GM23338 (cell line): Measurements from ENCODE around the gene FHOD1.

Experiments used
- CREB1 ChIP-seq: fragments of 250-450 bp; sonication (Bioruptor Pico); IDR thresholded peaks from 2 replicates; pipeline ENCODE4 v1.5.0; 2020; ENCODE audit warnings: low read depth, mild to moderate bottlenecking, moderate library complexity
- EZH2 ChIP-seq: fragments of 200-600 bp; sonication (generic); IDR thresholded peaks from one replicate; pipeline ENCODE4 v1.8.0; 2017; ENCODE audit warnings: antibody characterized with exemption, mild to moderate bottlenecking, low read depth; ENCODE audit not compliant: unreplicated experiment
- EZH2phosphoT487 ChIP-seq: fragments of 200-600 bp; sonication (generic); IDR thresholded peaks from one replicate; pipeline ENCODE4 v1.8.1; 2018; ENCODE audit warnings: antibody characterized with exemption; ENCODE audit not compliant: unreplicated experiment
- POLR2AphosphoS5 ChIP-seq: IDR thresholded peaks from 2 replicates; pipeline ENCODE4 v1.6.1; 2016; ENCODE audit warnings: antibody characterized with exemption, low read depth
- ZNF331 ChIP-seq: fragments of 250-450 bp; sonication (Bioruptor Pico); IDR thresholded peaks from 2 replicates; pipeline ENCODE4 v1.5.0; 2020; ENCODE audit warnings: low read depth, mild to moderate bottlenecking, moderate library complexity
- TF ChIP-seq, protein P1 (sequence below), 2 experiments: fragments of 200-600 bp in 1 of 2; sonication (generic) in 1 of 2; conservative IDR thresholded peaks; 2 replicates each; pipeline versions ENCODE4 v1.5.1 to v1.6.1; 2016 to 2017; ENCODE audit warnings: antibody characterized with exemption in 2 of 2, low read depth in 2 of 2, mild to moderate bottlenecking in 2 of 2, moderate library complexity in 1 of 2
- TF ChIP-seq, protein P2 (sequence below): IDR thresholded peaks from one replicate; pipeline ENCODE4 v1.6.1; 2018; ENCODE audit warnings: antibody characterized with exemption; ENCODE audit not compliant: unreplicated experiment
- TF ChIP-seq, protein P3 (sequence below): fragments of 250-450 bp; sonication (Bioruptor Pico); IDR thresholded peaks from 2 replicates; pipeline ENCODE4 v1.5.0; 2020; ENCODE audit warnings: mild to moderate bottlenecking, moderate library complexity

DNA sequence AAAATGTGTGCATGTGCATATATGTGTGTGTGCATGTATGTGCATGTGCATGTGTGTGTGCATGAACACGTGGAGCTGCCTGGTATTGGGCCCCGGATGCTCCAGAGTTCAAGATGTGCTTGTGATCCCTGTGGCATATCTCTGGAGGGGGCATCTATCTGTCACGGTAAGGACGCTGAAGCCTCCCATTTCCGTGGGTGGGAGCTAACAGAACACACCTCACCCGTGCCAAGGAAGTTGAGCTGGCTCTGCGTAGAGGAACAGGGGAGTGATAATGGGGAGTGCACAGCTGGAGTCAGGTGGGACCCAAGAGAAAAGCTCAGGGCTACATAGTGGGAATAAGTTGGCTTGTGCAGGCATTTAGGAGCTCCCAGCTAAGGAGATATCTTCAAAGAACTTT lies 35.6 kb downstream of the FHOD1 start:
- TF ChIP-seq, protein P1, sequence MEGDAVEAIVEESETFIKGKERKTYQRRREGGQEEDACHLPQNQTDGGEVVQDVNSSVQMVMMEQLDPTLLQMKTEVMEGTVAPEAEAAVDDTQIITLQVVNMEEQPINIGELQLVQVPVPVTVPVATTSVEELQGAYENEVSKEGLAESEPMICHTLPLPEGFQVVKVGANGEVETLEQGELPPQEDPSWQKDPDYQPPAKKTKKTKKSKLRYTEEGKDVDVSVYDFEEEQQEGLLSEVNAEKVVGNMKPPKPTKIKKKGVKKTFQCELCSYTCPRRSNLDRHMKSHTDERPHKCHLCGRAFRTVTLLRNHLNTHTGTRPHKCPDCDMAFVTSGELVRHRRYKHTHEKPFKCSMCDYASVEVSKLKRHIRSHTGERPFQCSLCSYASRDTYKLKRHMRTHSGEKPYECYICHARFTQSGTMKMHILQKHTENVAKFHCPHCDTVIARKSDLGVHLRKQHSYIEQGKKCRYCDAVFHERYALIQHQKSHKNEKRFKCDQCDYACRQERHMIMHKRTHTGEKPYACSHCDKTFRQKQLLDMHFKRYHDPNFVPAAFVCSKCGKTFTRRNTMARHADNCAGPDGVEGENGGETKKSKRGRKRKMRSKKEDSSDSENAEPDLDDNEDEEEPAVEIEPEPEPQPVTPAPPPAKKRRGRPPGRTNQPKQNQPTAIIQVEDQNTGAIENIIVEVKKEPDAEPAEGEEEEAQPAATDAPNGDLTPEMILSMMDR (conservative IDR thresholded peaks at IDR 0.05; ENCODE audit: low read depth in 2 of 2) = no peak
- TF ChIP-seq CREB1 (CRISPR knock-in tag) = no peak
- no peak for TF ChIP-seq POLR2AphosphoS5
- TF ChIP-seq EZH2 = no peak
- TF ChIP-seq, protein P2, sequence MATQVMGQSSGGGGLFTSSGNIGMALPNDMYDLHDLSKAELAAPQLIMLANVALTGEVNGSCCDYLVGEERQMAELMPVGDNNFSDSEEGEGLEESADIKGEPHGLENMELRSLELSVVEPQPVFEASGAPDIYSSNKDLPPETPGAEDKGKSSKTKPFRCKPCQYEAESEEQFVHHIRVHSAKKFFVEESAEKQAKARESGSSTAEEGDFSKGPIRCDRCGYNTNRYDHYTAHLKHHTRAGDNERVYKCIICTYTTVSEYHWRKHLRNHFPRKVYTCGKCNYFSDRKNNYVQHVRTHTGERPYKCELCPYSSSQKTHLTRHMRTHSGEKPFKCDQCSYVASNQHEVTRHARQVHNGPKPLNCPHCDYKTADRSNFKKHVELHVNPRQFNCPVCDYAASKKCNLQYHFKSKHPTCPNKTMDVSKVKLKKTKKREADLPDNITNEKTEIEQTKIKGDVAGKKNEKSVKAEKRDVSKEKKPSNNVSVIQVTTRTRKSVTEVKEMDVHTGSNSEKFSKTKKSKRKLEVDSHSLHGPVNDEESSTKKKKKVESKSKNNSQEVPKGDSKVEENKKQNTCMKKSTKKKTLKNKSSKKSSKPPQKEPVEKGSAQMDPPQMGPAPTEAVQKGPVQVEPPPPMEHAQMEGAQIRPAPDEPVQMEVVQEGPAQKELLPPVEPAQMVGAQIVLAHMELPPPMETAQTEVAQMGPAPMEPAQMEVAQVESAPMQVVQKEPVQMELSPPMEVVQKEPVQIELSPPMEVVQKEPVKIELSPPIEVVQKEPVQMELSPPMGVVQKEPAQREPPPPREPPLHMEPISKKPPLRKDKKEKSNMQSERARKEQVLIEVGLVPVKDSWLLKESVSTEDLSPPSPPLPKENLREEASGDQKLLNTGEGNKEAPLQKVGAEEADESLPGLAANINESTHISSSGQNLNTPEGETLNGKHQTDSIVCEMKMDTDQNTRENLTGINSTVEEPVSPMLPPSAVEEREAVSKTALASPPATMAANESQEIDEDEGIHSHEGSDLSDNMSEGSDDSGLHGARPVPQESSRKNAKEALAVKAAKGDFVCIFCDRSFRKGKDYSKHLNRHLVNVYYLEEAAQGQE = no peak
- TF ChIP-seq, protein P3, sequence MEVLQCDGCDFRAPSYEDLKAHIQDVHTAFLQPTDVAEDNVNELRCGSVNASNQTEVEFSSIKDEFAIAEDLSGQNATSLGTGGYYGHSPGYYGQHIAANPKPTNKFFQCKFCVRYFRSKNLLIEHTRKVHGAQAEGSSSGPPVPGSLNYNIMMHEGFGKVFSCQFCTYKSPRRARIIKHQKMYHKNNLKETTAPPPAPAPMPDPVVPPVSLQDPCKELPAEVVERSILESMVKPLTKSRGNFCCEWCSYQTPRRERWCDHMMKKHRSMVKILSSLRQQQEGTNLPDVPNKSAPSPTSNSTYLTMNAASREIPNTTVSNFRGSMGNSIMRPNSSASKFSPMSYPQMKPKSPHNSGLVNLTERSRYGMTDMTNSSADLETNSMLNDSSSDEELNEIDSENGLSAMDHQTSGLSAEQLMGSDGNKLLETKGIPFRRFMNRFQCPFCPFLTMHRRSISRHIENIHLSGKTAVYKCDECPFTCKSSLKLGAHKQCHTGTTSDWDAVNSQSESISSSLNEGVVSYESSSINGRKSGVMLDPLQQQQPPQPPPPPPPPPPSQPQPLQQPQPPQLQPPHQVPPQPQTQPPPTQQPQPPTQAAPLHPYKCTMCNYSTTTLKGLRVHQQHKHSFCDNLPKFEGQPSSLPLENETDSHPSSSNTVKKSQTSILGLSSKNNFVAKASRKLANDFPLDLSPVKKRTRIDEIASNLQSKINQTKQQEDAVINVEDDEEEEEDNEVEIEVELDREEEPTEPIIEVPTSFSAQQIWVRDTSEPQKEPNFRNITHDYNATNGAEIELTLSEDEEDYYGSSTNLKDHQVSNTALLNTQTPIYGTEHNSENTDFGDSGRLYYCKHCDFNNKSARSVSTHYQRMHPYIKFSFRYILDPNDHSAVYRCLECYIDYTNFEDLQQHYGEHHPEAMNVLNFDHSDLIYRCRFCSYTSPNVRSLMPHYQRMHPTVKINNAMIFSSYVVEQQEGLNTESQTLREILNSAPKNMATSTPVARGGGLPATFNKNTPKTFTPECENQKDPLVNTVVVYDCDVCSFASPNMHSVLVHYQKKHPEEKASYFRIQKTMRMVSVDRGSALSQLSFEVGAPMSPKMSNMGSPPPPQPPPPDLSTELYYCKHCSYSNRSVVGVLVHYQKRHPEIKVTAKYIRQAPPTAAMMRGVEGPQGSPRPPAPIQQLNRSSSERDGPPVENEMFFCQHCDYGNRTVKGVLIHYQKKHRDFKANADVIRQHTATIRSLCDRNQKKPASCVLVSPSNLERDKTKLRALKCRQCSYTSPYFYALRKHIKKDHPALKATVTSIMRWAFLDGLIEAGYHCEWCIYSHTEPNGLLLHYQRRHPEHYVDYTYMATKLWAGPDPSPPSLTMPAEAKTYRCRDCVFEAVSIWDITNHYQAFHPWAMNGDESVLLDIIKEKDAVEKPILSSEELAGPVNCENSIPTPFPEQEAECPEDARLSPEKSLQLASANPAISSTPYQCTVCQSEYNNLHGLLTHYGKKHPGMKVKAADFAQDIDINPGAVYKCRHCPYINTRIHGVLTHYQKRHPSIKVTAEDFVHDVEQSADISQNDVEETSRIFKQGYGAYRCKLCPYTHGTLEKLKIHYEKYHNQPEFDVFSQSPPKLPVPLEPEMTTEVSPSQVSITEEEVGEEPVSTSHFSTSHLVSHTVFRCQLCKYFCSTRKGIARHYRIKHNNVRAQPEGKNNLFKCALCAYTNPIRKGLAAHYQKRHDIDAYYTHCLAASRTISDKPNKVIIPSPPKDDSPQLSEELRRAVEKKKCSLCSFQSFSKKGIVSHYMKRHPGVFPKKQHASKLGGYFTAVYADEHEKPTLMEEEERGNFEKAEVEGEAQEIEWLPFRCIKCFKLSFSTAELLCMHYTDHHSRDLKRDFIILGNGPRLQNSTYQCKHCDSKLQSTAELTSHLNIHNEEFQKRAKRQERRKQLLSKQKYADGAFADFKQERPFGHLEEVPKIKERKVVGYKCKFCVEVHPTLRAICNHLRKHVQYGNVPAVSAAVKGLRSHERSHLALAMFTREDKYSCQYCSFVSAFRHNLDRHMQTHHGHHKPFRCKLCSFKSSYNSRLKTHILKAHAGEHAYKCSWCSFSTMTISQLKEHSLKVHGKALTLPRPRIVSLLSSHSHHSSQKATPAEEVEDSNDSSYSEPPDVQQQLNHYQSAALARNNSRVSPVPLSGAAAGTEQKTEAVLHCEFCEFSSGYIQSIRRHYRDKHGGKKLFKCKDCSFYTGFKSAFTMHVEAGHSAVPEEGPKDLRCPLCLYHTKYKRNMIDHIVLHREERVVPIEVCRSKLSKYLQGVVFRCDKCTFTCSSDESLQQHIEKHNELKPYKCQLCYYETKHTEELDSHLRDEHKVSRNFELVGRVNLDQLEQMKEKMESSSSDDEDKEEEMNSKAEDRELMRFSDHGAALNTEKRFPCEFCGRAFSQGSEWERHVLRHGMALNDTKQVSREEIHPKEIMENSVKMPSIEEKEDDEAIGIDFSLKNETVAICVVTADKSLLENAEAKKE (CRISPR knock-in tag) = no peak
- TF ChIP-seq EZH2phosphoT487 = no peak
- no peak for TF ChIP-seq ZNF331 (CRISPR knock-in tag)
